22Rv1 (cell line): ENCODE results near the gene KAZALD1.

ENCODE experiments used
- CTCF ChIP-seq: fragments of 450-650 bp; IDR thresholded peaks from 2 replicates; pipeline ENCODE4 v1.5.1; 2017; ENCODE audit warnings: mild to moderate bottlenecking
- ZFX ChIP-seq: fragments of 450-650 bp; IDR thresholded peaks from 2 replicates; pipeline ENCODE4 v1.6.1; 2017; ENCODE audit warnings: antibody characterized with exemption, borderline replicate concordance

DNA sequence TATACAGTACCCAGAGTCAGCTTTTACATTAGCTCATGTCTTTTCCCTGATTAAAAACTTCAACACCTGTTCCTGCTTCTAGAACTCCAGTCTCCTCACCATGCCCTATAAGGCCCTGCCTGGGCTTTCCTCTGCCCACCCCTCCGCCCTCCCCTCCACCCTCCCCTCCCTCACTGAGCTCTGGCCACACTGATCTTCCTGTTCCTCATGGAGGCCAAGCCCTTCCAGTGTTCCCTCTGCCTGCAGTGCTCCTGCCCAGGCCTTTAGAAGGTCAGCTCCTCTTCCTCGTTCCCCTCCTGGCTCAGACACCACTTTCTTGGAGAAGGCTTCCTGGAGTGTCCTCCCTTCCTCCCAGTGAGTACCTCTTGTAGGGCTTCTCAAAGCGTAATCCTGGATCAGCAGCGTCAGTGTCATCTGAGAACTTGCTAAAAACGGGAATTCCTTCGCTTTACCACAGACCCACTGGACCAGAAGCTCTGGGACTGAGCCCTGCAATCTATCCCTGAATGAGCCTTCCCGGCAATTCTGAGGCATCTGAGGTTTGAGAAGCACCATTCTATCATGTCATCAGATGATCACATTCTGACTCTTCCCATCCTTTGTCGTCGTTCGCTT lies 34.6 kb upstream of the KAZALD1 start:
- TF ChIP-seq CTCF (no peak), ZFX (no peak)
